ENCODE data around the gene GUSB. TPM values are rescaled to one million over a fixed set of nuclear protein-coding genes. Genes with fewer than 3 reads are reported as not detected.

Gene GUSB
- total RNA-seq, 3 donors from 2014 or later: 27.7 to 35.2 (median 33.8) TPM

DNA sequence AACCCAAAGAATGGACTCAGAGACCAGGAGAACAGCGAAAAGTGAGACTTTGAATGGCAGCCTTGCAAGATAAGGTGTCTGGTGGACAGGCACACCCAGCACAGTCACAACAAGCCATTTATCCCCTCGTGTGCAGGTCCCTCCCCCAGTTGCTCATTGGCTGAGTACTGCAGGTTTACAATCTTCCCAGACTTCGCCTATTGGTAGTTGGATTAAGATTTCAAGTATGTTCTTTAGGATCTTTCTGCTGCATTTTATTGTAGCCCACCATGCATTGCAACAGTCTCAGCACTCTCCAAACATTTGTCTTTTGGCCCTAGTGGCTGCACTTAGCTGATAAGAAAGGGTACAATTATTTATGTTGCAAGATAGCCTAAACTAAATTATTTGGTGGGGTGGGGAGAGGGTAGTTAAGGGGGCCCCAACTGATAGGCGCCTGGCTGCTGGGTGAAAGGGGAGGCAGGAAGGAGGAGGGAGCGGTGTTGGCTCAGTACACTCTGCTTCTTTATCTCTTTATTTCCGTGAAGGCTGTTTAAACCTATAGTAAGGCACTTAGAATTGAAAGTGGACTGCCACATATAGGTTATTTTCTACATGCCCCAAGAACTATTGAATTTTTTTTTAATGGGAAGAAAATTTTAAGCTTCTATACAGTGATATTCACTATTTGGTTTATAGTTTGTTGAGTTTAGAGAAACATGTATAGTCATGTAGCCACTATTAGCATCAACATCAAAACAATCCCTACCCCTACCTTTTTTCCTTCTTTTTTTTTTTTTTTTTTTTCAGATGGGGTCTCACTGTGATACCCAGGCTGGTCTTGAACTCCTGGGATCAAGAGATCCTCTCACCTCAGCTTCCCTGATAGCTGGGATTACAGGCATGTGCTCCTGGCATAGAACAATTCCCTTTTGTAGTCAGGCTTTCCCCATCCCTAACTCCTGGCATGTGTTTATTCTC is 54.2 kb downstream of the GUSB start:
- Histone ChIP-seq H3K4me1 (no peaks in the 10 kb centered on the region), H3K4me3 (no peak overlapping the region), H3K36me3 (no peaks in the 10 kb centered on the region), H3K27ac (no peak overlapping the region), H3K9me3 (no peaks in the 10 kb centered on the region), H3K27me3 (no peaks in the 10 kb centered on the region)
- DNase-seq (ENCODE audit: low spot score in 2 of 2): no peak
- intact Hi-C loops (cut with DNase I; ENCODE audit: low total_unique reads): no loop called here
- TF ChIP-seq, protein P1, sequence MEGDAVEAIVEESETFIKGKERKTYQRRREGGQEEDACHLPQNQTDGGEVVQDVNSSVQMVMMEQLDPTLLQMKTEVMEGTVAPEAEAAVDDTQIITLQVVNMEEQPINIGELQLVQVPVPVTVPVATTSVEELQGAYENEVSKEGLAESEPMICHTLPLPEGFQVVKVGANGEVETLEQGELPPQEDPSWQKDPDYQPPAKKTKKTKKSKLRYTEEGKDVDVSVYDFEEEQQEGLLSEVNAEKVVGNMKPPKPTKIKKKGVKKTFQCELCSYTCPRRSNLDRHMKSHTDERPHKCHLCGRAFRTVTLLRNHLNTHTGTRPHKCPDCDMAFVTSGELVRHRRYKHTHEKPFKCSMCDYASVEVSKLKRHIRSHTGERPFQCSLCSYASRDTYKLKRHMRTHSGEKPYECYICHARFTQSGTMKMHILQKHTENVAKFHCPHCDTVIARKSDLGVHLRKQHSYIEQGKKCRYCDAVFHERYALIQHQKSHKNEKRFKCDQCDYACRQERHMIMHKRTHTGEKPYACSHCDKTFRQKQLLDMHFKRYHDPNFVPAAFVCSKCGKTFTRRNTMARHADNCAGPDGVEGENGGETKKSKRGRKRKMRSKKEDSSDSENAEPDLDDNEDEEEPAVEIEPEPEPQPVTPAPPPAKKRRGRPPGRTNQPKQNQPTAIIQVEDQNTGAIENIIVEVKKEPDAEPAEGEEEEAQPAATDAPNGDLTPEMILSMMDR (IDR thresholded peaks at IDR 0.05): no peak
- TF ChIP-seq POLR2AphosphoS5 (IDR thresholded peaks at IDR 0.05): no peak
- no peak for TF ChIP-seq POLR2A (IDR thresholded peaks at IDR 0.05)

DNA sequence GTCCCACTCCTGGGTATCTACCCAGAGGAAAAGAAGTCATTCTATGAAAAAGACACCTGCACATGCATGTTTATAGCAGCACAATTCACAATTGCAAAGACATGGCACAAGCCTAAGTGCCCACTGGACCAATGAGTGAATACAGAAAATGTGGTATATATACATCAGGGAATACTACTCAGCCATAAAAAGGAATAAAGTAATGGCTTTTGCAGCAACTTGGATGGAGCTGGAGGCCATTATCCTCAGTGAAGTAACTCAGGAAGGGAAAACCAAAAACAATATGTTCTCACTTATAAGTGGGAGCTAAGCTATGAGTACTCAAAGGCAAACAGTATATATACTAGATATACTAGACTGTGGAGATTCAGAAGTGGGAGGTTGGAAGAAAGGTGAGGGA is 55.4 kb downstream of the GUSB start:
- no peaks in the 10 kb centered on the region for H3K36me3 ChIP-seq
- no peaks in the 10 kb centered on the region for H3K27me3 ChIP-seq
- no peak for TF ChIP-seq POLR2A (IDR thresholded peaks at IDR 0.05)
- TF ChIP-seq POLR2AphosphoS5 (IDR thresholded peaks at IDR 0.05): no peak
- TF ChIP-seq, protein P1 (IDR thresholded peaks at IDR 0.05): no peak
- H3K4me1 ChIP-seq: no peaks in the 10 kb centered on the region
- intact Hi-C loops (cut with DNase I; ENCODE audit: low total_unique reads): no loop called here
- H3K27ac ChIP-seq: no peak overlapping the region
- no peak for DNase-seq (ENCODE audit: low spot score in 2 of 2)
- H3K9me3 ChIP-seq: no peaks in the 10 kb centered on the region
- no peak overlapping the region for H3K4me3 ChIP-seq

DNA sequence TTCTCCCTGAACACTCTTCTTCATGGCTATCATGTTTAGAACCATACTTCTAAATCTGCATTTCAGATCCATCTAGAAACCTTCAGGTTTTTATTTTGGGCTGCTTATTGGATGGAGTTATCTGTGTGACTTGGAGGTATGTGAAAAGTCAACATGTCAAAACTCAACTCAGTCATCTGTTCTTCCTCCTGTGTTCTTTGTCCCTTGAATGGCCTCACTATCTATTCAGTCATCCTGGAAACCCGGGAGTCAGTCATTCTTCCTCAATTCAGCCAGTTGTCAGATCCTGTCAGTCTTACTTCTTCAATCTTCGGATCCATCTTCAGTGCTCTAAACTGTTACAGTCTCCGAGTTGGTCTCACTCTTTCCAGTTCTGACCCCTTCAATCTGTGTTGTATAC is 57.0 kb downstream of the GUSB start:
- Histone ChIP-seq H3K27me3 (no peaks in the 10 kb centered on the region), H3K9me3 (no peaks in the 10 kb centered on the region), H3K4me1 (no peaks in the 10 kb centered on the region), H3K27ac (no peak overlapping the region), H3K4me3 (no peak overlapping the region), H3K36me3 (no peaks in the 10 kb centered on the region)
- intact Hi-C loops (cut with DNase I; ENCODE audit: low total_unique reads): no loop called here
- TF ChIP-seq POLR2A (IDR thresholded peaks at IDR 0.05) (no peak), POLR2AphosphoS5 (IDR thresholded peaks at IDR 0.05) (no peak)
- TF ChIP-seq, protein P1 (IDR thresholded peaks at IDR 0.05): no peak
- no peak for DNase-seq (ENCODE audit: low spot score in 2 of 2)

DNA sequence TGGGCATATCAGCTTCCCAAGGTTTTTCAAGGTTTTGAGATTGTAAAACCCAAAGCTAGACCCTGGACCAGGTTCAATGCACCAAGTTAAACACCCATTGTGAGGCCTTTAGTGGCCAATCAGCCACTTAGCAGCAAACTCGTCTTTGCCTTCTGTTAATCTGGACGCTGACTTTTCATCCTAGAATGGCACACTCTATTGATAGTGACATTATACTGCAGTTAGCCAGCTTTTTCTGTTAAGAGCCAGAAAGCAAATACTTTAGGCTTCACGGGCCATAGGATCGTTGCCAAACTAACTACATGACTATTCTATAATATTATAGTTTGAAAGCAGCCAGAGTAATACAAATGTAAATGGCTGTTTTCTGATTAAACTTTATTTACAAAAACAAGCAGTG is 57.8 kb downstream of the GUSB start:
- Histone ChIP-seq H3K36me3 (no peaks in the 10 kb centered on the region), H3K27me3 (no peaks in the 10 kb centered on the region), H3K27ac (no peak overlapping the region), H3K4me1 (no peaks in the 10 kb centered on the region), H3K9me3 (no peaks in the 10 kb centered on the region), H3K4me3 (no peak overlapping the region)
- TF ChIP-seq POLR2A (IDR thresholded peaks at IDR 0.05) (no peak), POLR2AphosphoS5 (IDR thresholded peaks at IDR 0.05) (no peak)
- TF ChIP-seq, protein P1 (IDR thresholded peaks at IDR 0.05): no peak
- intact Hi-C loops (cut with DNase I; ENCODE audit: low total_unique reads): no loop called here
- no peak for DNase-seq (ENCODE audit: low spot score in 2 of 2)

DNA sequence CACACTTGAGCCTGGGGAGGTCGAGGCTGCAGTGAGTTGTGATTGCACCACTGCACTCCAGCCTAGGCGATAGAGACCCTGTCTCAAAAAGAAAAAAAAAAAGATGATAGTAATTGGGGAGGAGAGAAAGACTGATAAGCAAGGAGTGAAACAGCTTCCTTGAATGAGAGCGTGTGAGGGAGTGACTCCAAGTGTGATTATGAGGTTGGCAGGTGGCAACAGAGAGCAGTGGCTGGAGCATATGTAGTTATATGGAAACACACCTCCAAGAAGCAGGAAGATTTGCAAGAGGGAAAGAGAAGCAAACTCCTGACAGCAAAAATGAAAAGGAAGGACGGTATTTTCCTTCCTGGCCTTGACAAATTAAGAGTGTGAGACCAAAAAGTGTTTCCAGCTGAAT is 58.7 kb downstream of the GUSB start:
- no peak for DNase-seq (ENCODE audit: low spot score in 2 of 2)
- no peak overlapping the region for H3K27ac ChIP-seq
- intact Hi-C loops (cut with DNase I; ENCODE audit: low total_unique reads): no loop called here
- H3K9me3 ChIP-seq: no peaks in the 10 kb centered on the region
- H3K27me3 ChIP-seq: no peaks in the 10 kb centered on the region
- TF ChIP-seq, protein P1 (IDR thresholded peaks at IDR 0.05): no peak
- TF ChIP-seq POLR2A (IDR thresholded peaks at IDR 0.05) (no peak), POLR2AphosphoS5 (IDR thresholded peaks at IDR 0.05) (no peak)
- no peaks in the 10 kb centered on the region for H3K4me1 ChIP-seq
- no peak overlapping the region for H3K4me3 ChIP-seq
- H3K36me3 ChIP-seq: no peaks in the 10 kb centered on the region
